Activated T-helper 17 cell treated with anti-CD3 and anti-CD28 coated beads, Interleukin-2, amount 50 U/mL, for 72 hours (primary cell): Measurements from ENCODE around the gene COL6A6. TPM values are rescaled to one million over a fixed set of nuclear protein-coding genes. Genes with fewer than 3 reads are reported as not detected.

Experiments
- ATAC-seq: fragments of 150-1000 bp; cut with Tn5 transposase; replicated peaks from 2 replicates; pipeline ENCODE4 v1.10.0; 2021; ENCODE audit warnings: mild to moderate bottlenecking, moderate library complexity
- H3K27ac Mint-ChIP-seq: one replicate; pipeline ENCODE4 v1.8.0; 2022; ENCODE audit warnings: mixed read lengths
- H3K27me3 Mint-ChIP-seq: one replicate; pipeline ENCODE4 v1.8.0; 2022; ENCODE audit warnings: mixed read lengths
- H3K36me3 Mint-ChIP-seq: one replicate; pipeline ENCODE4 v1.8.0; 2022; ENCODE audit warnings: low read depth, mild to moderate bottlenecking, mixed read lengths
- H3K4me1 Mint-ChIP-seq: one replicate; pipeline ENCODE4 v1.8.0; 2022; ENCODE audit warnings: mixed read lengths
- H3K4me3 Mint-ChIP-seq: one replicate; pipeline ENCODE4 v1.8.0; 2022; ENCODE audit warnings: mild to moderate bottlenecking, mixed read lengths
- H3K9me3 Mint-ChIP-seq: one replicate; pipeline ENCODE4 v1.8.0; 2022; ENCODE audit warnings: mixed read lengths
- total RNA-seq, 2 donors: library from RNA; stranded (reverse); gene quantifications; one replicate each; pipeline ENCODE4 v1.2.3, GENCODE V29; 2022

COL6A6 gene
- total RNA-seq, 2 donors from 2014 or later = not detected

- H3K27me3 Mint-ChIP-seq = peaks cover 35% of the 10 kb centered on the region
- no peaks in the 10 kb centered on the region for H3K36me3 Mint-ChIP-seq
- no peak for ATAC-seq
- H3K4me1 Mint-ChIP-seq = no peaks in the 10 kb centered on the region
- peaks cover 5% of the 10 kb centered on the region for H3K9me3 Mint-ChIP-seq
- H3K4me3 Mint-ChIP-seq = no peak overlapping the region
- H3K27ac Mint-ChIP-seq = no peak overlapping the region
Measured at GRCh38 chr3:130558366-130558765, 41.4 kb downstream of the COL6A6 start.

DNA sequence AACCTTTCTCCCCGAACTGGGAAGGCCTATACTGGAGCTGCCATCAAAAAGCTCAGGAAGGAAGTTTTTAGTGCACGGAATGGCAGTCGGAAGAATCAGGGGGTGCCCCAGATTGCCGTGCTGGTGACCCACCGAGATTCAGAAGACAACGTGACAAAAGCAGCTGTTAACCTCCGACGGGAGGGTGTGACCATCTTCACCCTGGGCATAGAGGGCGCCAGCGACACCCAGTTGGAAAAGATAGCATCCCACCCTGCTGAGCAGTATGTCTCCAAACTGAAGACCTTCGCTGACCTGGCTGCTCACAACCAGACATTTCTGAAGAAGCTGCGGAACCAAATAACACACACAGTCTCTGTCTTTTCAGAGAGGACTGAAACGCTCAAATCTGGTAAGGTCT lies 48.2 kb downstream of the COL6A6 start:
- Mint-ChIP-seq H3K27me3 (peaks cover 13% of the 10 kb centered on the region), H3K36me3 (no peaks in the 10 kb centered on the region), H3K4me1 (no peaks in the 10 kb centered on the region), H3K27ac (no peak overlapping the region), H3K4me3 (no peak overlapping the region), H3K9me3 (no peaks in the 10 kb centered on the region)
- ATAC-seq = no peak

Other genes with a start within 250 kb of the COL6A6 start
- not detected for gene COL6A5, start 171.5 kb upstream of the COL6A6 start, total RNA-seq
- gene PIK3R4, start 229.7 kb downstream of the COL6A6 start, total RNA-seq = 10 to 100 TPM; 17.4 to 23.9 TPM